Activated T-helper 1 cell treated with anti-CD3 and anti-CD28 coated beads, Interleukin-12 subunit alpha, Interleukin-12 subunit beta, Interleukin-2, Interleukin-4 antibody, amounts not matched to agents 30 ng/mL and 10 ng/mL and 1 ng/mL, durations not matched to agents 14 hours and 24 hours and 36 hours (primary cell): ENCODE measurements around the gene ADAMTS2. TPM values are rescaled to one million over a fixed set of nuclear protein-coding genes. Genes with fewer than 3 reads are reported as not detected.

ENCODE experiments used
- DNase-seq: peaks from one replicate; pipeline ENCODE4 v3.0.0; 2021; ENCODE audit warnings: low spot score
- H3K27ac Mint-ChIP-seq: one replicate; pipeline ENCODE4 v1.8.0; 2021; ENCODE audit warnings: mild to moderate bottlenecking, mixed read lengths
- H3K27me3 Mint-ChIP-seq: one replicate; pipeline ENCODE4 v1.8.0; 2022; ENCODE audit warnings: mild to moderate bottlenecking, moderate library complexity, mixed read lengths; ENCODE audit not compliant: insufficient read depth
- H3K36me3 Mint-ChIP-seq: one replicate; pipeline ENCODE4 v1.8.0; 2021; ENCODE audit warnings: low read depth, mixed read lengths
- H3K4me1 Mint-ChIP-seq: one replicate; pipeline ENCODE4 v1.8.0; 2021; ENCODE audit warnings: low read depth, mixed read lengths
- H3K4me3 Mint-ChIP-seq: one replicate; pipeline ENCODE4 v1.8.0; 2021; ENCODE audit warnings: mild to moderate bottlenecking, moderate library complexity, mixed read lengths
- H3K9me3 Mint-ChIP-seq: one replicate; pipeline ENCODE4 v1.8.0; 2021; ENCODE audit warnings: mixed read lengths
- intact Hi-C: fragments of 100-400 bp; cut with micrococcal nuclease; formaldehyde crosslinking; loops from one replicate; pipeline ENCODE4 v1.15.1; 2024
- total RNA-seq: library from RNA; stranded (reverse); gene quantifications from 2 replicates; pipeline ENCODE4 v1.2.3, GENCODE V29; 2022

Gene ADAMTS2
- total RNA-seq, result not detected in 2 replicates

- H3K36me3 Mint-ChIP-seq, result no peaks in the 10 kb centered on the region
- H3K9me3 Mint-ChIP-seq, result no peaks in the 10 kb centered on the region
- no peak within 1 kb of the TSS for H3K27ac Mint-ChIP-seq
- DNase-seq, result no peak
- H3K4me1 Mint-ChIP-seq, result no peaks in the 10 kb centered on the region
- intact Hi-C loops, result no loop called here
- no peak within 1 kb of the TSS for H3K4me3 Mint-ChIP-seq
- H3K27me3 Mint-ChIP-seq, result peaks cover 39% of the 10 kb centered on the region
Observed at GRCh38 chr5:179345433-179346321, at the start of gene ADAMTS2. Gene ADAMTS2, minus strand, starts transcription at chr5:179345461. Its CDS starts 133 bp downstream, at chr5:179345328.

GRCh38 chr5:179393078-179393477, 47.8 kb upstream of the ADAMTS2 start:
- Mint-ChIP-seq H3K36me3 (peaks cover 1% of the 10 kb centered on the region), H3K27ac (no peak overlapping the region), H3K4me3 (no peak overlapping the region), H3K27me3 (no peaks in the 10 kb centered on the region), H3K9me3 (peaks cover 30% of the 10 kb centered on the region), H3K4me1 (no peaks in the 10 kb centered on the region)
- intact Hi-C loops, result no loop called here
- DNase-seq, result no peak

- Mint-ChIP-seq H3K27ac (no peak overlapping the region), H3K4me3 (no peak overlapping the region), H3K4me1 (no peaks in the 10 kb centered on the region), H3K9me3 (peaks cover 18% of the 10 kb centered on the region), H3K36me3 (peaks cover 1% of the 10 kb centered on the region), H3K27me3 (no peaks in the 10 kb centered on the region)
- intact Hi-C loops, result no loop called here
- DNase-seq, result no peak
Observed at GRCh38 chr5:179387151-179388110, 42.2 kb upstream of the ADAMTS2 start.

GRCh38 chr5:179385914-179386313, 40.7 kb upstream of the ADAMTS2 start:
- no peaks in the 10 kb centered on the region for H3K27me3 Mint-ChIP-seq
- H3K36me3 Mint-ChIP-seq, result peaks cover 1% of the 10 kb centered on the region
- DNase-seq, result no peak

GRCh38 chr5:179382486-179382885, 37.2 kb upstream of the ADAMTS2 start:
- Mint-ChIP-seq H3K36me3 (no peaks in the 10 kb centered on the region), H3K27ac (no peak overlapping the region), H3K4me3 (no peak overlapping the region), H3K4me1 (no peaks in the 10 kb centered on the region), H3K9me3 (no peaks in the 10 kb centered on the region), H3K27me3 (no peaks in the 10 kb centered on the region)
- DNase-seq, result no peak
- intact Hi-C loops, result no loop called here

More at GRCh38 chr5:179385914-179386313, 40.7 kb upstream of the ADAMTS2 start:
- H3K4me3 Mint-ChIP-seq, result no peak overlapping the region
- intact Hi-C loops, result no loop called here
- H3K4me1 Mint-ChIP-seq, result no peaks in the 10 kb centered on the region
- no peak overlapping the region for H3K27ac Mint-ChIP-seq
- H3K9me3 Mint-ChIP-seq, result peaks cover 15% of the 10 kb centered on the region

GRCh38 chr5:179381691-179382090, 36.4 kb upstream of the ADAMTS2 start:
- no peaks in the 10 kb centered on the region for H3K36me3 Mint-ChIP-seq
- intact Hi-C loops, result no loop called here
- H3K27ac Mint-ChIP-seq, result no peak overlapping the region
- no peak for DNase-seq
- no peaks in the 10 kb centered on the region for H3K4me1 Mint-ChIP-seq
- H3K4me3 Mint-ChIP-seq, result no peak overlapping the region
- no peaks in the 10 kb centered on the region for H3K9me3 Mint-ChIP-seq
- no peaks in the 10 kb centered on the region for H3K27me3 Mint-ChIP-seq

GRCh38 chr5:179380211-179381035, 35.2 kb upstream of the ADAMTS2 start:
- no peaks in the 10 kb centered on the region for H3K27me3 Mint-ChIP-seq
- DNase-seq, result no peak
- H3K27ac Mint-ChIP-seq, result no peak overlapping the region
- no peaks in the 10 kb centered on the region for H3K4me1 Mint-ChIP-seq
- no peak overlapping the region for H3K4me3 Mint-ChIP-seq
- H3K9me3 Mint-ChIP-seq, result no peaks in the 10 kb centered on the region
- H3K36me3 Mint-ChIP-seq, result no peaks in the 10 kb centered on the region
- intact Hi-C loops, result no loop called here

- Mint-ChIP-seq H3K4me3 (no peak overlapping the region), H3K36me3 (no peaks in the 10 kb centered on the region), H3K27me3 (no peaks in the 10 kb centered on the region), H3K9me3 (no peaks in the 10 kb centered on the region), H3K27ac (no peak overlapping the region), H3K4me1 (no peaks in the 10 kb centered on the region)
- intact Hi-C loops, result no loop called here
- no peak for DNase-seq
Observed at GRCh38 chr5:179379321-179379890, 34.1 kb upstream of the ADAMTS2 start.

GRCh38 chr5:179378441-179379271, 33.4 kb upstream of the ADAMTS2 start:
- Mint-ChIP-seq H3K4me3 (no peak overlapping the region), H3K9me3 (no peaks in the 10 kb centered on the region), H3K27ac (no peak overlapping the region), H3K4me1 (no peaks in the 10 kb centered on the region), H3K36me3 (no peaks in the 10 kb centered on the region), H3K27me3 (no peaks in the 10 kb centered on the region)
- intact Hi-C loops, result no loop called here
- DNase-seq, result no peak

- H3K36me3 Mint-ChIP-seq, result no peaks in the 10 kb centered on the region
- DNase-seq, result no peak
- H3K9me3 Mint-ChIP-seq, result no peaks in the 10 kb centered on the region
- intact Hi-C loops, result no loop called here
- H3K27me3 Mint-ChIP-seq, result no peaks in the 10 kb centered on the region
- H3K27ac Mint-ChIP-seq, result no peak overlapping the region
- H3K4me1 Mint-ChIP-seq, result no peaks in the 10 kb centered on the region
- no peak overlapping the region for H3K4me3 Mint-ChIP-seq
Observed at GRCh38 chr5:179378116-179378440, 32.8 kb upstream of the ADAMTS2 start.

- Mint-ChIP-seq H3K27ac (no peak overlapping the region), H3K9me3 (no peaks in the 10 kb centered on the region), H3K27me3 (no peaks in the 10 kb centered on the region), H3K36me3 (no peaks in the 10 kb centered on the region), H3K4me3 (no peak overlapping the region), H3K4me1 (no peaks in the 10 kb centered on the region)
- no peak for DNase-seq
- intact Hi-C loops, result no loop called here
Observed at GRCh38 chr5:179377421-179378115, 32.3 kb upstream of the ADAMTS2 start.
